Right hindlimb (tissue), 1 donor: ENCODE results near the gene RFWD3.
"Not testable (repeated sequence)": the region's sequence is repeated elsewhere in the genome, so short reads cannot be mapped to it uniquely, and the experiment has no call there.

Source experiments
- DNase-seq: peaks from one replicate; pipeline ENCODE4 v3.0.0-alpha.2; 2018

RFWD3 gene

DNA sequence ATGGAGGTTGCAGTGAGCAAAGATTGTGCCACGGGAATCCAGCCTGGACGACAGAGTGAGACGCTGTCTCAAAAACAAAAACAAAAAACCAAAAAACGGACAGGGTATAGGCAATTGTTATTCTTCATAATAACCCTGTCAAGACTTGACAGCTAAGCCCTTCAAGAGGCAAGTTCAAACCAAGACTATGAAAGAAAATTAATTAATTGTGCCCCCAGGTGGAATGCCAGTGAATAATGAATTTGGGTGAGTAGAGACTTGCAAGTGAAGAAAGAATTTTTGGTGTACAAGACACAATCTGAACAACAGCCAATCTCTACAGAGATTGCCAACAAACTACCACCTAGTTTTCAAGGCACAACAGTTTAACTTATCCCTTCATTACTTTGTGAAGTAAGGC lies 6.3 kb downstream of the RFWD3 start:
- no peak for DNase-seq

GRCh38 chr16:74659041-74659440 lies 7.6 kb downstream of the RFWD3 start:
- DNase-seq = no peak

GRCh38 chr16:74657870-74658642 lies 8.6 kb downstream of the RFWD3 start:
- DNase-seq = no peak

- no peak for DNase-seq
These were observed 12.1 kb downstream of the RFWD3 start for GRCh38 chr16:74654536-74655050.

DNA sequence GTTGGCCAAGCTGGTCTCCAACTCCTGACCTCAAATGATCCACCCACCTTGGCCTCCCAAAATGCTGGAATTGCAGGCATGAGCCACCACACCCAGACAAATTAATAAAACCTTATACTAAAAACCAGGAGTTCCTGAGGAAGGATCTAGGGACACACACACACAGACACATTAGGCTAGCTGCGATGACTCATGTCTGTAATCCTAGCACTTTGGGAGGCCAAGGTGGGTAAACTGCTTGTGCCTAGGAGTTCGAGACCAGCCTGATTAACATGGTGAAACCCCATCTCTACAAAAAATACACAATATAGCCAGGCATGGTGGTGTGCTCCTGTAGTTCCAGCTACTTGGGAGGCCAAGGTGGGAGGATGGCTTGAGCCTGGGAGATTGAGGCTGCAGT lies 13.8 kb downstream of the RFWD3 start:
- DNase-seq = not testable (repeated sequence)

DNA sequence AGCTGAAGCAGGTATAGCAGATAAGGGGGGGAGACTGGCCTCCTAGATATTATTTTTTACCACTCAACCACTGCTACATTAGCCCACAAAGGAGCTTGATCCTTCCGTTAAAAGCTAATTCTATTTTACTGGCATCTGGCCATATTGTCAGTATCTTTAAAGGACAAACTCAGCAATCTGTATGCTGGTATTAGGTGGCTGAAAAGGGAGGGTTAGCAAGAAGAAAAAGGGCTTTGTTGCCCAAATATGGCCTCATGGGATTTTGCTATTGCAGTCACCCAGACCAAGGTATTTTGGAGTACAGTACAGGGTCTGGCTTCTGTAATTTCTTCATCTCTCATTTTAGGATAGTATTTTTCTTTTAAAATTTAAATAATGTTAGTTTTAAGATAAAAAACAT lies 14.4 kb downstream of the RFWD3 start:
- no peak for DNase-seq

DNA sequence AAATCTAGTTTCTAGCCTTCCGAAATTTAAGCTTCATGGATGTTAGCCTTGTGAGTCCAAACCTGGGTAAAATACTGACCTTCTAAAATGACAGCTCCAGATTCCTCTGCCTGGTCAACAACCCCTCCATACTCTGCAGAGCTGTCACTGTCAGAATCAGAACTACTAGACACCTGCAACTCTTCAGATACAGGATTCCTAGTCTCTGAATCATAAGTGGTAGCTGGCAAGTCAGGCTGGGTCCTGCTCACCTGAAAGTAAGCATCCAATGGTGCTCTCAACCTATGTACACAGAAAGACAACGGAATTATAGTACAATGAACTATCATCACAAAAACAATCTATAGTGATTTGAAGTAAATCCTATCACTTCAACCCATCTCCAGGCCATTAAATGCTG lies 14.8 kb downstream of the RFWD3 start:
- DNase-seq = no peak

DNA sequence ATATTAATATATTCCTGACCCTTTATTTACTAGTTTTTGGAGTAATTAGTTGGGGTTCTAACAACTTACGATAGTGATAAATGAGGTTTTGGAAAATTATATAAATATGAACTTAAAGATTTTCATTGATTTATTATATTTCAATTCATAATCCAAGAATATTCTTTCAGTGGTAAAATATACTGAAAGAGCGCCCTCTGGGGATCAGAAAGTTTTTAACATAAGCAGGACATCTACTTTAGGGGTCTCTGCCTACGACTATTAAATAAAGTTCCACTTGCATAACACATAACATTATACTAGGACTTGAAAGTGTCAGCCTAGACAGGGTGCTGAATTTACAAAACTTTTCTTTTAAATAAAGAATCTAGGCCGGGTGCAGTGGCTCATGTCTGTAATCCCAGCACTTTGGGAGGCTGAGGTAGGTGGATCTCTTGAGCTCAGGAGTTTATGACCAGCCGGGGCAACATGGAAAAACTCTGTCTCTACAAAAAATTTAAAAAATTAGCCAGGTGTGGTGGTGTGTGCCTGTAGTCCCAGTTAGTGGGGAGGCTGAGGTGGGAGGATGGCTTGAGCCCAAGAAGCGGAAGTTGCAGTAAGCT lies 15.6 kb downstream of the RFWD3 start:
- DNase-seq = no peak

DNA sequence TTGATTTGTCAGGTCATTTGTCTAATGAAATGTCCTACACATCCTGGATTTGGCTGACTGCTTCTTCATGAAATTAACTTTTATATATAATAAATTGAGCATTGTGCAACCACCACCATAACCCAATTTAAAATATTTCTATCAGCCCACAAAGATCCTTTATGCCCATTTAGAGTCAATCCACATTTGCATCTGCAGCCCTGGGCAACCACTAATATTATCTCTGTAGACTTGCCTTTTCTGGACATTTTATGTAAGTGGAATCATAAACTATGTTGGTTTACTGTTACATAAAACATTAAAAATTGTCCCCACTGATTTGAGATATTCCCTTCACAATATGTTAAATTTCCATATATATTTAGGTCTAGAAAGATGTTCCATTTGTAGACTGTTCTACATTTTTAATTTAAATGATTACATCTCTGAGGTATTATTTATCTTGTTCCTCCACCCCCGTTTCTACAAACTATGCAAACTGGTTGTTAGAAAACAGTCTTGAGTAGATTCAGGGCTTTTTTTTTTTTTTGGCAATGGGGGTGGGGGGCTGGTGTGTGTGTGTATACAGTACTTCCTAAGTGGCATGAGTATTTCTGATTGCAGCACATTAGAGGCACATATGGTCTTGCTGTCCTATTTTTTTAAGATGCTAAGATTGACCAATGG lies 16.7 kb downstream of the RFWD3 start:
- no peak for DNase-seq

- no peak for DNase-seq
These were observed 24.7 kb downstream of the RFWD3 start for GRCh38 chr16:74641969-74642368.

DNA sequence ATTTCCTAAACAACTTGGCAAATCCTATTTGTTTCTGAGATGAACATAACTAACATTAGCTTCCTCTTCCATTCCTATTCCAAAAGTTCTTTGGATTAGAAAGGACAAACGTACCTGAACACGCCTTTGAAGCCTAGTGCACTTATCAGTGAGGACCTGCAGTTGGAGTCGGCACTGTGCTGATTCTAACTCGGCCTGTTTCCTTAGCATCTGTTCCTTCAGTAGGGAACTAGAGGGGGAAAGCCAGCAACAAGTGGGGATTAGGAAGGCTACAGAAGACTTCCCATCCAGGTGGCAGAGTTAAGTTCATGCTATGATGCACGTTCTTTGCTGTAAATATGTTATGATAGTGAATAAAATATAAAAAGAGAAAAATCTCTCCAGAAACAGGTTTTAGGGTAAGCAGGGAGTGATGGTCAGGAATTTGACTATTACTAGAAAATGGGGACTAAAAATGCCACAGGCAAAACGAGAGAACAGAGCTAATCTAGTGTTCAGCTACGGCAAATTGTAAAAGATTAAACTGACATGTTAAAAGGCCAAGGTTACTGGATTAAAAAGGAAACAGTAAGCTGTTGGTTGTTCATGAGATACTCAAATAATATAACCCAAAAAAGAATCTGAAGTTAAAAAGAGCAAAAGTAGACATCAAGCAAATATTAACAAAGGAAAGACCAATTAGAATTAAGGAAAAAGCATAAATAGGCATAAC lies 28.8 kb downstream of the RFWD3 start:
- DNase-seq = no peak

DNA sequence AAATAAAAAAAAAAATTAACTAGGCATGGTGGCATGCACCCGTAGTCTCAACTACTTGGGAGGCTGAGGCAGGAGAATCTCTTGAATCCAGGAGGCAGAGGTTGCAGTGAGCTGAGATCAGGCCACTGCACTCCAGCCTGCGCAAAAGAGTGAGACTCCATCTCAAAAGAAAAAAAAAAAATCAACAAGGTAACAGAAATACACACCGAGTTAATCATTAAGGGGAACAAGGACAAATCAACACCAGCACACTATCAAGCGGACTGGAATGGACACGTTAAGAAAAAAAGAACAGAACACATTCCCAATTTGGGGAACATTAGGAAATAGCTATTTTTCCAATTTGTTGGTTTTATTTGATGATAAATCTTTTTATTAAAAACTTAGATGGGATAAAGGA lies 31.4 kb downstream of the RFWD3 start:
- DNase-seq = no peak

DNA sequence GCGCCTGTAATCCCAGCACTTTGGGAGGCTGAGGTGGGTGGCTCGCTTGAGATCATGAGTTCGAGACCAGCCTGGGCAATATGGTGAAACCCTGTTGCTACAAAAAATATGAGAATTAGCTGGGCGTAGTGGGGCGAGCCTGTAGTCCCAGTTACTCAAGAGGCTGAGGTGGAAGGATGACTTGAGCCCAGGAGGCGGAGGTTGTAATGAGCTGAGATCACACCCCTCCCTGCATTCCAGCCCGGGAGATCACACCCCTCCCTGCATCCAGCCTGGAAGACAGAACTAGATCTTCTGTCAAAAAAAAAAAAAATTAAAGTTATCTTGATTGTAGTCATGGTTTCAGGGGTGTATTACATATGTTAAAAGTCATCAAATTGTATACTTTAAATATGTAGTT lies 33.0 kb downstream of the RFWD3 start:
- no peak for DNase-seq

DNA sequence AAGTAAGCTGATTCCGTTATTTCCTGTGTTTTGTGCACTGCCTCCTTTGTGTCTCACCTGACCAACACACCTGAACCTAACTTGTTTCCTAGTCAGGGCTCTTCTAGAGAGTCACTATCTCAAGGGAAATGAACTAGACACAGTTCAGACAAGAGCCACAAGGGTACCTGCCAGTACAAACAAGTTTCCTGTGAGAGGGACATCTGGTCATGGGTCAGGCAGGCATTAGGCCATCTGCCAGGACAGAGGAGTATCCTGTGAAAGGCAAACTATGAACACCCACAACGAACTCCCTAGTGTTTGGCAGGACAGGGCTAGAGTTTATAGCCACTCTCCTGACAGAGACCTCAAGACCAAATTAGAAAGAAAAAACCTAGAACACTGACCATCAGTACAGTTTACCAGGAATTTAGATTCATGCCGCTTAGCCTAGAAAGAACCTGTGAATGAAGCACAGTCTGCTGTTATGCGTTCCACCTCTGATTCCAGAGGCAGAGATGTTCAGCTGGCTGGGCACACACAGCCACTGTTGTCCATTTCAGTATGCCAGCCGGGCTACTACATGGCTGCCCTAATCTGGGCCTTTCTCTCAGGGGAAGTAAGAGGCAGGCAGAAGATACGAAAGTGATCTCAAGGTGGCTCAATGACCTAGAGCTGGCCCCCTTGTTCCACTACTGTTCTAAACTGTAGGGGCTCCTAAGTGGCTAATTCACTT lies 39.0 kb downstream of the RFWD3 start:
- DNase-seq = no peak

DNA sequence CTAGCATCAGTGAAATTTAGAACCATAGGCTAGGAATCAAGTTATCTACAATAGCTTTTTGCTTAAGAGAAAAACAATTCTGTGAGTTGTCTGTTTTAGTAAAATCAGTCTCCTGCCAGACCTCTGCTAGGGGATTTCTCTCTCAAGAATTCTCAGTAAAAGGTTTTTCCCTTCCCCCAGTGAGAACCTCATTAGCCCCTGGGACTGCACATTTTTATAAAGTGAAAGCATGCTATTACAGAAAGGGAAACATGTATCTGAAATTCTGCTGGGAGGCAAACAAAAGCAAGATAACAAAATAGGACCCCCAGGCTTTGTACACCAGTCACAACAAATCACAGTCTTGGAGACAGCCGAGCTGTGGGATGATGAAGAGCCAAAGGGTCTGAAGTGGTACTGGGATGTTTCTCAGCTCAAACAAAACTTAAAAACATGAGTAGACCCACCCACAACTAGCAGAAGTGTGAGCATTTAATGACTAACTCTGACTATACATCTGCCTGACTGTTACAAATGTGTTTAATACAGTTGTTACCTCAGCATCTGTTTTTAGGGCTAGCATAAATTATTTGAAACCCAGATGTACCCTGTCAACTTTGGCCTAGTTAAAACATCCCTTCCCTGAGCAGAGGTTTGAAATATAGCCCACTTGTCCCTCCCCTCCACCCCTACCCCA lies 39.8 kb downstream of the RFWD3 start:
- no peak for DNase-seq

DNA sequence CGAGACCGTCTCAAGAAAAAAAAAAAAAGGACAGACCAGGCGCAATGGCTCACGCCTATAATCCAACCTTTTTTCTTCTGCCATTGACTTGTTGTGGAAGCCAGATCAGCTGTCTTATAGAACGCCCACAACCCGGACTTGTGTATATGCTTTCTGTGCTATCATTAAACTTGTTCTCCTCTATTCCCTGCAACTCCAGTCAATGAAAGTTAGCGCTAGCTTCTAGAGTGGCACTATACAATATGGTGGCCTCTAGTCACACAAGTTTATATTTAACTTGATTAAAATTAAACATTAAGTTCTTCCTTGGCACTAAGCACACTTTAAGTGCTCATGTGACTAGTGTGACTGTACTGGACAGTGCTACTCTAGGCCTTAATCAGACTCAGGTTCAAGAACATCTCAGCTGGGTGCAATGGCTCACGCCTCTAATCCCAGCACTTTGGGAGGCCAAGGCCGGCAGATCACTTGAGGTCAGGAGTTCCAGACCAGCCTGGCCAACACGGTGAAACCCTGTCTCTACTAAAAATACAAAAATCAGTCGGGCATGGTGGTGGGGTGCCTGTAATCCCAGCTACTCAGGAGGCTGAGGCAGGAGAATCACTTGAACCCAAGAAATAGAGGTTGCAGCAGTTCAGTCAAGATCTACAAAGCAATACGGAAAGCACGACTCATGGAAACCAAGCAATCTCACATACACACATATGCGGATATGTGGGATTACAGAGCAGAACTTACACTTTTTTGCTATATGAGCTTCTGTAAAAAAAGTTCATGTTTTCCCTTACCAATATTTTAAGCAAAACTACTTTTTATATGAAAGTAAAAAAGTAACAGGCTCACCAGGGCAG lies 41.0 kb downstream of the RFWD3 start:
- no peak for DNase-seq

GRCh38 chr16:74623839-74624235 lies 42.8 kb downstream of the RFWD3 start:
- no peak for DNase-seq

GRCh38 chr16:74623214-74623838 lies 43.4 kb downstream of the RFWD3 start:
- DNase-seq = no peak

GRCh38 chr16:74622005-74622404 lies 44.7 kb downstream of the RFWD3 start:
- DNase-seq = no peak

GRCh38 chr16:74617206-74617788 lies 49.4 kb downstream of the RFWD3 start:
- no peak for DNase-seq
